ENCODE results near the gene TNFRSF21. TPM values are rescaled to one million over a fixed set of nuclear protein-coding genes. Genes with fewer than 3 reads are reported as not detected.

Gene TNFRSF21
- total and polyA plus RNA-seq, 2 of the 8 experiments (the other 6 are each of a cell fraction or from before 2014, with no cell fraction given) = 16.4 to 52.7 TPM

- 0 out of 2 replicates have a peak overlapping the region, but pooled peaks have one; percentile 65 for H2AK5ac ChIP-seq (ENCODE audit: low read depth, low read length)
- 0 out of 2 replicates have a peak overlapping the region, but pooled peaks have one; percentile 6 for H3K18ac ChIP-seq (ENCODE audit: extremely low read depth, low read length)
- H4K91ac ChIP-seq (replicated peaks; ENCODE audit: insufficient read length, low read length) = no peak overlapping the region
- 0 out of 2 replicates have a peak, but pooled peaks cover 4% of the 10 kb centered on the region for H3K79me1 ChIP-seq (ENCODE audit: low read depth, low read length)
- H3K4ac ChIP-seq (replicated peaks; ENCODE audit: insufficient read length, low read depth, low read length) = no peak overlapping the region
- no peak overlapping the region for H3K14ac ChIP-seq (ENCODE audit: insufficient read length)
- no peak overlapping the region for H2AFZ ChIP-seq (ENCODE audit: low read length)
- peaks cover 0 to 17% (median 5%) of the 10 kb centered on the region in 4 experiments; a peak in 5 of 7 replicates for H3K4me1 ChIP-seq (replicated peaks in 1 of 4; ENCODE audit: control insufficient read depth in 3 of 4, insufficient read depth in 4 of 4, low read length in 3 of 4)
- DNase-seq (ENCODE audit: low read depth in 1 of 2, low spot score in 2 of 2) (no peak), FAIRE-seq (no peak)
- no peaks in the 10 kb centered on the region; a peak in 1 of 4 replicates for H3K9me3 ChIP-seq (ENCODE audit: insufficient read depth in 2 of 2, low read depth in 1 of 2, low read length in 1 of 2)
- H2BK20ac ChIP-seq (ENCODE audit: low read length) = no peak overlapping the region
- H3K56ac ChIP-seq (replicated peaks; ENCODE audit: insufficient read length, low read depth, low read length) = no peak overlapping the region
- H4K20me1 ChIP-seq (replicated peaks in 1 of 2; ENCODE audit: control insufficient read depth in 1 of 2, insufficient read depth in 2 of 2, low read length in 2 of 2) = peaks cover 5 to 6% of the 10 kb centered on the region in 2 experiments
- H2BK120ac ChIP-seq (replicated peaks; ENCODE audit: low read depth, low read length) = no peak overlapping the region
- H3K4me3 ChIP-seq (ENCODE audit: extremely low read depth in 1 of 4, insufficient read depth in 2 of 4, low read depth in 3 of 4, low read length in 4 of 4) = peak overlapping the region; percentile 79 to 93 (median 88)
- H3K36me3 ChIP-seq (ENCODE audit: control insufficient read depth in 2 of 4, insufficient read depth in 4 of 4, low read length in 3 of 4) = no peaks in the 10 kb centered on the region
- WGBS, 2 experiments (ENCODE audit: extremely low coverage in 1 of 2, insufficient coverage in 1 of 2, insufficient read length in 1 of 2, insufficient replicate concordance in 2 of 2, low coverage in 1 of 2, low lambda C conversion rate in 2 of 2, missing lambda C conversion rate in 1 of 2) = 12% methylated on average over 3 of the region's 3 CpGs; no CpG with 5 or more reads in 1 of the 2 experiments
- peak overlapping the region; percentile 77 to 96 (median 90) for H3K9ac ChIP-seq (replicated peaks in 1 of 4; ENCODE audit: extremely low read depth in 1 of 4, low read depth in 3 of 4, low read length in 3 of 4)
- no peak overlapping the region for H3K23ac ChIP-seq (ENCODE audit: insufficient read length)
- CTCF ChIA-PET (ENCODE audit: partially characterized antibody) = interaction anchor here (0.8 to 1.8 kb wide), 9 partner anchors 10 to 216 kb away, joined by 3 to 10 read pairs (median 3); no protein-coding TSS in a partner anchor
- H3K27ac ChIP-seq (ENCODE audit: low read depth, low read length) = no peak overlapping the region
- POLR2A ChIA-PET (ENCODE audit: partially characterized antibody) = interaction anchor here (0.6 to 1.7 kb wide), 6 partner anchors 8 to 210 kb away, joined by 3 to 8 read pairs (median 4); partner anchors contain the start of gene CD2AP
- no peak overlapping the region for H4K5ac ChIP-seq (ENCODE audit: insufficient read length, low read depth, low read length)
- peak overlapping the region; percentile 93 to 94 for H3K4me2 ChIP-seq (ENCODE audit: insufficient read depth in 1 of 2, low read depth in 2 of 2, low read length in 2 of 2)
- no peak overlapping the region for H2BK15ac ChIP-seq (ENCODE audit: low read length)
- TF ChIP-seq FOSL1 (IDR thresholded peaks at IDR 0.05; ENCODE audit: insufficient read depth, low read depth, low read length) (no peak), CBX8 (IDR thresholded peaks at IDR 0.05; ENCODE audit: borderline replicate concordance, low read depth, low read length) (no peak), ASH2L (IDR thresholded peaks at IDR 0.05; ENCODE audit: low read length) (no peak), TBP (IDR thresholded peaks at IDR 0.05; ENCODE audit: low read depth, low read length) (no peak), CBX5 (IDR thresholded peaks at IDR 0.05; ENCODE audit: low read depth, low read length) (no peak), KDM1A (IDR thresholded peaks at IDR 0.05; ENCODE audit: borderline replicate concordance, low read length) (no peak), RXRA (IDR thresholded peaks at IDR 0.05; ENCODE audit: insufficient read depth, low read depth, low read length) (no peak), MAX (IDR thresholded peaks at IDR 0.05) (no peak)
- no peak overlapping the region for H2BK5ac ChIP-seq (ENCODE audit: low read depth, low read length)
- peaks cover 5% of the 10 kb centered on the region for H3K23me2 ChIP-seq (ENCODE audit: low read depth, low read length)
- no peak overlapping the region for H4K8ac ChIP-seq (ENCODE audit: extremely low read depth, insufficient read depth, low read length)
- no peak overlapping the region for H2BK12ac ChIP-seq (ENCODE audit: low read depth, low read length)
- H3K79me2 ChIP-seq (ENCODE audit: control insufficient read depth in 1 of 2, insufficient read depth in 2 of 2, low read length in 2 of 2) = peaks cover 31 to 59% of the 10 kb centered on the region in 2 experiments
- no peaks in the 10 kb centered on the region for H3K27me3 ChIP-seq (replicated peaks in 1 of 4; ENCODE audit: control insufficient read depth in 3 of 4, extremely low read depth in 1 of 4, insufficient read depth in 3 of 4, low read length in 3 of 4)
Measured at GRCh38 chr6:47308198-47308517, 1.5 kb downstream of the TNFRSF21 start.
